GM13976 (cell line): Measurements from ENCODE around the gene ITPR2.

Source experiments
- DNase-seq: peaks from one replicate; pipeline ENCODE4 v3.0.0; 2012; ENCODE audit warnings: low spot score
- CTCF ChIP-seq: IDR thresholded peaks from 2 replicates; pipeline ENCODE4 v1.5.1; 2012; ENCODE audit warnings: borderline replicate concordance, mild to moderate bottlenecking; ENCODE audit not compliant: insufficient read depth; ENCODE audit errors: extremely low read depth, missing control alignments, control extremely low read depth
- in situ Hi-C: fragments of 300-500 bp; cut with MboI; formaldehyde crosslinking; loops from one replicate; pipeline ENCODE4 v1.12.0; 2022; ENCODE audit warnings: low sequenced_read_pairs, mixed read lengths, inconsistent platforms; ENCODE audit not compliant: unreplicated experiment

ITPR2 gene

DNA sequence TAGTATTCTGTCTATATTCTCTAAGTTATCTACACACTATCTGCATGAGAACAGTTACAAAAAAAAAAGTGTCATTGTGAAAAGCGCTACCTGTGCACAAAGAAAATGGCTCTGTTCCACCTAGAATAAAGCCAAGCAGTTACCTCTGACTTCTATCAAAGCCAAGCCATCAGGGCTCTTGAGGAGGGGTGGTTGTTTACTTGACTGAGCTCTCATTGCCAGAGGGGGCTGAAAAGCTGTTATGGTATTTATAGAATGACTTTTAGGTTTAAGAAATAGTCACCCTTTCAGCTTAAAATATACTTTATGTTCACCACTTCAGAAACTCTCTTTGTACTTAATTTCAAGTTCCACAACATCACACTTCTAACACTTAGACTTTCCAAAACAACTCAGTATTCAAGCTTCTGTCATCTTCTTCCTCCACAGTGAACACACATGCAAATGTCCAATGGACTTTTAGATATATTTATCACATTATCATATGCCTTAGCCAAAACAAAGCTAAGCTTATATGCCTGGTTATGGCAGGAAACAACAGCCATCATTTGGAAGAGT lies 7.5 kb downstream of the ITPR2 start:
- DNase-seq: no peak
- in situ Hi-C loops: no loop called here

DNA sequence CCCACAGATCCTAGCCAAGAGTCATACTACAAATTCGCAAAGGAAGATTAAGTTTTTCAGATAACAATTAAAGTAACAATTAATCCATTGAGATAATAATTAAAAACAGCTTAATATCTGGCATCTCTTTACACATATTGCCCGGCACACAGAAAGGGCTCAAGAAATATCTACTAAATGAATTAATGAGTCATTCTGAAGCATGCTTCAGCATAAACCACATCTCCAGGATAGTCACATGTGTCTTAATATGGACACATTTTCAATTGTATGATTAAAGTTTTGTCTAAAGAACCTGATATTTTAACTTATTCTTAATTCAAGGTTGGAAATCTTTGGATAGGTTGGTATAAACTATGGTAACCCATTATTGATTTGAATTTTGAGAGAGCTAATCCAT lies 9.6 kb downstream of the ITPR2 start:
- TF ChIP-seq CTCF: no peak
- no peak for DNase-seq
- in situ Hi-C loops: no loop called here

More for the DNA sequence above, 7.5 kb downstream of the ITPR2 start:
- TF ChIP-seq CTCF: no peak

GRCh38 chr12:26822026-26822425 lies 11.0 kb downstream of the ITPR2 start:
- no peak for TF ChIP-seq CTCF
- in situ Hi-C loops: no loop called here
- DNase-seq: no peak

DNA sequence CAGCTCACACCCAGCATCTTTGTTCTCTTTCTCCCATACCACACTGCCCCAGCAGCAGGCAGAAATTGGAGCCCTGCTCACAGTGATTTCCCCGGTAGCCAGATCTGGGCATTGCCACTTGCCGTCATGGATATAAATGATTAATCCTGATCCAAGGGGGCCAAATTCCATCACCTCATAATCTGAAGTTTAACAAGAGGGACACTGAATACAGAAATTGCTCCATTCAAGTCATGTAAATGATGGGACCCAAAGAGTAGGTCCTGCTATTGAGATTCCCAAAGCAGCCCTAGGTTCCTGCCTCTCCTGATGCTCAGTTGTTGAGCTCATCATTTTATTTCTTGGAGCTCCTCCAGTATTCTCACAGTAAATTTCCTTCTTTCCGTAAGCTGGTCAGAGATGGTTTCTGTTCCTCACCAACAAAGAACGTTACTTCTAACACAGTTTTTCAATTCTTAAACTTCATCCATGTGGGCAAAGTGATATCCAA lies 11.7 kb downstream of the ITPR2 start:
- no peak for DNase-seq
- no peak for TF ChIP-seq CTCF
- in situ Hi-C loops: no loop called here

- in situ Hi-C loops: no loop called here
- TF ChIP-seq CTCF: no peak
- no peak for DNase-seq
These were observed 14.4 kb downstream of the ITPR2 start for GRCh38 chr12:26818636-26819035.

DNA sequence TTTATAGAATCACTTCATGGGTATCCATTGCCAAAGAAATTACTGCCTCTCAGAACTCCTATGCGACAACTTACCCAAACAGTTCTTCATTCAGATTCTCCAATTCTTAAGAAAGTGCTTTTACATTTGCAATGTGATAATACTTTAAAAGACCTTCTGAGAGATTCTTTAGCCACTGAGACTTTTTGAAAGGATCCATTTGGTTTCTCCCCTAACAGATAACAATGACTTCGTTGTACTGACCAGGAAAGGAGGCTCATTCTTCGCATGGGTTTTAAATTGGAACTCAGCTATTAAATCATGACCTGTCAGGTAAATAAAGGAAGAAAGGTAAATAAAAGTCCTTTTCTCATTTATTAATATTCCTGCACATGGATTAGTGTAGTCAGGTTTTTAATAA lies 14.8 kb downstream of the ITPR2 start:
- in situ Hi-C loops: no loop called here
- no peak for TF ChIP-seq CTCF

More for the DNA sequence above, 14.8 kb downstream of the ITPR2 start:
- no peak for DNase-seq
